Stimulated activated CD8-positive, alpha-beta memory T cell treated with anti-CD3 and anti-CD28 coated beads, Interleukin-4, amount 100 ng/mL, for 48 hours (primary cell): ENCODE results near the gene DNAH10.

ENCODE experiments used
- DNase-seq: peaks from one replicate; pipeline ENCODE4 v3.0.0-alpha.2; 2020

DNAH10 gene

GRCh38 chr12:123950476-123951349, 188.6 kb downstream of the DNAH10 start:
- DNase-seq, result no peak

- no peak for DNase-seq
Measured at GRCh38 chr12:123951467-123951866, 189.4 kb downstream of the DNAH10 start.

GRCh38 chr12:123952037-123952436, 189.9 kb downstream of the DNAH10 start:
- no peak for DNase-seq

- DNase-seq, result no peak
Measured at GRCh38 chr12:123954647-123955350, 192.7 kb downstream of the DNAH10 start.

GRCh38 chr12:123956249-123956648, 194.1 kb downstream of the DNAH10 start:
- DNase-seq, result no peak

- no peak for DNase-seq
Measured at GRCh38 chr12:123957196-123957595, 195.1 kb downstream of the DNAH10 start.

GRCh38 chr12:123958462-123958861, 196.4 kb downstream of the DNAH10 start:
- no peak for DNase-seq

GRCh38 chr12:123958876-123959275, 196.8 kb downstream of the DNAH10 start:
- no peak for DNase-seq

GRCh38 chr12:123960029-123960735, 198.1 kb downstream of the DNAH10 start:
- DNase-seq, result no peak

- DNase-seq, result no peak
Measured at GRCh38 chr12:123960856-123961255, 198.8 kb downstream of the DNAH10 start.

GRCh38 chr12:123961585-123962345, 199.7 kb downstream of the DNAH10 start:
- DNase-seq, result no peak

- DNase-seq, result no peak
Measured at GRCh38 chr12:123962513-123962912, 200.4 kb downstream of the DNAH10 start.

GRCh38 chr12:123963821-123964220, 201.7 kb downstream of the DNAH10 start:
- DNase-seq, result no peak

- DNase-seq, result no peak
Measured at GRCh38 chr12:123965382-123965781, 203.3 kb downstream of the DNAH10 start.

GRCh38 chr12:123966596-123966995, 204.5 kb downstream of the DNAH10 start:
- no peak for DNase-seq

GRCh38 chr12:123967121-123967586, 205.1 kb downstream of the DNAH10 start:
- no peak for DNase-seq

- no peak for DNase-seq
Measured at GRCh38 chr12:123971449-123971769, 209.3 kb downstream of the DNAH10 start.

GRCh38 chr12:123971770-123972456, 209.8 kb downstream of the DNAH10 start:
- DNase-seq, result peak; percentile 55

- DNase-seq, result peak; percentile 95
Measured at GRCh38 chr12:123972457-123973401, 210.6 kb downstream of the DNAH10 start, which contains the start of the genes CCDC92 and ZNF664. TSS of gene CCDC92 (minus strand) at chr12:123972831. CDS start at chr12:123944305, 28,526 bp downstream. TSS of gene ZNF664 (plus strand) at chr12:123973215. CDS start at chr12:124012145, 38,930 bp downstream.

- DNase-seq, result peak; percentile 43
Measured at GRCh38 chr12:123973552-123974341, 211.6 kb downstream of the DNAH10 start.
